Neutrophil (primary cell): Measurements from ENCODE around the gene ADGRD2.

Experiments used
- H3K27ac ChIP-seq: fragments of 200-600 bp; sonication (generic); 2 replicates; pipeline ENCODE4 v1.5.1; 2016; ENCODE audit warnings: mild to moderate bottlenecking, moderate library complexity
- H3K27me3 ChIP-seq: fragments of 200-600 bp; sonication (generic); 2 replicates; pipeline ENCODE4 v1.6.0; 2016; ENCODE audit warnings: mild to moderate bottlenecking
- H3K36me3 ChIP-seq: fragments of 200-600 bp; sonication (generic); 2 replicates; pipeline ENCODE4 v1.5.1; 2017
- H3K4me1 ChIP-seq, 2 experiments: fragments of 200-600 bp in 1 of 2; sonication (generic) in 1 of 2; 1 replicate in 1 of 2; 2 replicates in 1 of 2; pipeline versions ENCODE4 v1.5.1 to v1.6.1; 2013 to 2016; ENCODE audit warnings: low read depth in 1 of 2, low read length in 1 of 2, mild to moderate bottlenecking in 1 of 2, moderate library complexity in 1 of 2; ENCODE audit not compliant: control insufficient read depth in 1 of 2, insufficient read depth in 1 of 2
- H3K4me3 ChIP-seq, 2 experiments: fragments of 200-600 bp in 1 of 2; sonication (generic) in 1 of 2; 1 replicate in 1 of 2; 2 replicates in 1 of 2; pipeline ENCODE4 v1.5.1; 2013 to 2016; ENCODE audit warnings: low read depth in 1 of 2, low read length in 1 of 2, mild to moderate bottlenecking in 1 of 2, moderate library complexity in 1 of 2
- H3K9me3 ChIP-seq: fragments of 200-600 bp; sonication (generic); 2 replicates; pipeline ENCODE4 v1.5.1; 2016
- TF ChIP-seq, protein P1 (sequence below): fragments of 200-600 bp; sonication (generic); IDR thresholded peaks from 2 replicates; pipeline ENCODE4 v1.5.1; 2016; ENCODE audit warnings: antibody characterized with exemption

ADGRD2 gene

DNA sequence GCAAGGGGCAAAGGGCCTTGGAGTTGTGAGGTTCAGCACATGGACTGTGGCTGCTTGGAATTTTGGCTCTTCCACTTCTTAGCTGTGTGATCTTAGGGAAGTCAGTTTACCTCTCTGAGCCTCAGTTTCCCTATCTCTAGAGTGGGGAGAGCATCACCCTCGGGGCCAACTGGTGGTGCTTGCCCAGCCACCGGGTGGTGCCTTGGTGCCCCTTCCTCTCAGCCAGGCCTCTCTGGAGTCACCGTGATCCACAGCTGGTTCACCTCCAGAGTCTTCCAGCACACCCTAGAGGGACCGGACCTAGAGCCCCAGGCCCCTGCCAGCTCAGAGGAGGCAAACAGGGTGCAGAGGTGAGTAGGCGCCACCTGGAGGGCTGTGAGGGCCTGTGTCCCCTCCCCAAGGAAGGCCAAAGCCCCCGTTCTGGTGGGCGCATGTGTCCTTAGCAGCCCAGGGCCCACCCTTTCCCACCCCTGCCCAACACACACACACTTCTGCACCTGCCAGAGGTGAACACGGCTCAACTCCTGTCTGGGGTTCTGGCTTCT is 7.7 kb downstream of the ADGRD2 start:
- peaks cover 0 to 4% of the 10 kb centered on the region in 2 experiments for H3K4me1 ChIP-seq
- no peaks in the 10 kb centered on the region for H3K36me3 ChIP-seq
- no peaks in the 10 kb centered on the region for H3K9me3 ChIP-seq
- no peak overlapping the region for H3K27ac ChIP-seq
- H3K27me3 ChIP-seq = peaks cover 36% of the 10 kb centered on the region
- H3K4me3 ChIP-seq = no peak overlapping the region
- TF ChIP-seq, protein P1, sequence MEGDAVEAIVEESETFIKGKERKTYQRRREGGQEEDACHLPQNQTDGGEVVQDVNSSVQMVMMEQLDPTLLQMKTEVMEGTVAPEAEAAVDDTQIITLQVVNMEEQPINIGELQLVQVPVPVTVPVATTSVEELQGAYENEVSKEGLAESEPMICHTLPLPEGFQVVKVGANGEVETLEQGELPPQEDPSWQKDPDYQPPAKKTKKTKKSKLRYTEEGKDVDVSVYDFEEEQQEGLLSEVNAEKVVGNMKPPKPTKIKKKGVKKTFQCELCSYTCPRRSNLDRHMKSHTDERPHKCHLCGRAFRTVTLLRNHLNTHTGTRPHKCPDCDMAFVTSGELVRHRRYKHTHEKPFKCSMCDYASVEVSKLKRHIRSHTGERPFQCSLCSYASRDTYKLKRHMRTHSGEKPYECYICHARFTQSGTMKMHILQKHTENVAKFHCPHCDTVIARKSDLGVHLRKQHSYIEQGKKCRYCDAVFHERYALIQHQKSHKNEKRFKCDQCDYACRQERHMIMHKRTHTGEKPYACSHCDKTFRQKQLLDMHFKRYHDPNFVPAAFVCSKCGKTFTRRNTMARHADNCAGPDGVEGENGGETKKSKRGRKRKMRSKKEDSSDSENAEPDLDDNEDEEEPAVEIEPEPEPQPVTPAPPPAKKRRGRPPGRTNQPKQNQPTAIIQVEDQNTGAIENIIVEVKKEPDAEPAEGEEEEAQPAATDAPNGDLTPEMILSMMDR = no peak

DNA sequence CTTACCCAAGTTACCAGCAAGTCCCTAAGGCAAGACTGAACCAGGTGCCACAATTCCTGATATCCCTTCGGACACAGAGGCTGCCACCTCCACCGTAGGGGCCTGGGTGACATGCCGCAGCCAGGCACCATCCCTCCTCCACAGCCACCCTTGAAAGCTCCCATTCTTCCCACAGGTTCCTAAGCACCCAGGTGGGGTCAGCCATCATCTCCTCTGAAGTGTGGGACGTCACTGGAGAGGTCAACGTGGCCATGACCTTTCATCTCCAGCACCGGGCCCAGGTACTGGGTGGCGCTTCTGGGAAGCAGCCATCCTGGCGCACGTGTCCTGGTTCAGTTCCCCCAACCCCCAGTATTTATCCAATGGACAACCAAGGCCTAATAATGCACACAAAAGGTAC is 8.2 kb downstream of the ADGRD2 start:
- Histone ChIP-seq H3K27me3 (peaks cover 36% of the 10 kb centered on the region), H3K36me3 (no peaks in the 10 kb centered on the region), H3K9me3 (no peaks in the 10 kb centered on the region), H3K27ac (no peak overlapping the region), H3K4me1 (peaks cover 0 to 2% of the 10 kb centered on the region in 2 experiments), H3K4me3 (no peak overlapping the region)
- TF ChIP-seq, protein P1 = no peak

DNA sequence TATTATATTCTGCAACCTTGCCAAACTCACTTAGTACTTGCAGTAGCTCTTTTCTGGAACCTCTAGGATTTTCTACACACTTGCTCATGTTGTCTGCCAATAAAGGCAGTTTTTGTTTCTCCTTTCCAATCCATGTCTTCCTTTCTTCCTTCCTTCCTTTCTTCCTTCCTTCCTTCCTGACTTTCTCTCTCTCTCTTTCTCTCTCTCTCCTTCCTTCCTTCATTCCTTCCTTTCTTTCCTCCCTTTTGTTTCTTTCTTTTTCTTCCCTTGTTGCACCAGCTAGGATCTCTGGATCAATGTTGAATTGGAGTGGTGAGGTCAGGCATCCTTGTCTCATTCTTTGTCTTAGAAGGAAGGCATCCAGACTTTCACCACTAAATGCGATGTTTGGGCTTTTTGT is 12.5 kb downstream of the ADGRD2 start:
- no peaks in the 10 kb centered on the region for H3K36me3 ChIP-seq
- H3K4me1 ChIP-seq = no peaks in the 10 kb centered on the region
- H3K27me3 ChIP-seq = peaks cover 25% of the 10 kb centered on the region
- H3K9me3 ChIP-seq = no peaks in the 10 kb centered on the region
- H3K27ac ChIP-seq = no peak overlapping the region
- no peak overlapping the region for H3K4me3 ChIP-seq
- TF ChIP-seq, protein P1 = no peak

GRCh38 chr9:124465736-124466135 is 15.5 kb downstream of the ADGRD2 start:
- Histone ChIP-seq H3K9me3 (no peaks in the 10 kb centered on the region), H3K27ac (no peak overlapping the region), H3K36me3 (no peaks in the 10 kb centered on the region), H3K27me3 (peaks cover 25% of the 10 kb centered on the region), H3K4me1 (no peaks in the 10 kb centered on the region), H3K4me3 (no peak overlapping the region)
- TF ChIP-seq, protein P1 = no peak

DNA sequence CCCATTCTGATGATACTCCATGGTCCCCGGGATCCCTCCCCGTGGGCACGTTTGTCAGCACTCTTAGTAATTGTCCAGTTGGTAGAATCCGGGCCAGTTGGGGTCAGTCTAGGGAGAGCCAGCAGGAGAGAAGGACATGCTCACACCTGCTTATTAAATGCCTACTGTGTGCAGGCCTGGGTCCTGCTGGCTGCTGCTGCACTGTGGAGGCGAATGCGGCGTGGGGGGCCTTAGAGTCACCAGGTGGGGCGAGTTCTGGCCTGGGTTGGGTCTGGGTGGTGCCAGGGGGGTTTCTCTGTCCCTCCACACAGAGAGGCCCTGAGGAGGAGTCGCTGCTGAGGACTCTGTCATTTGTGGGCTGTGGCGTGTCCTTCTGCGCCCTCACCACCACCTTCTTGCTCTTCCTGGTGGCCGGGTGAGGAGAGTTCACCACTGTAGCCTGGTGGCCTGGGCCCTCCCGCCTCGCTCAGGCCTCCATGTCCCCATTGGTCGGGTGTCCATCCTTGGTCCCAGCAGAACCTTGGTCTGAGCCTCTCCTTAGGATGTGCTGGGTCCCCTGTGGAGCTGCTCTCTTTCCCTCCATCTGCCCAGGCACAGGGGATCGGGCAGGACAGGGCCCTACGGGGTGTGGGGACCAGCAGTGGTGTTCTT is 17.3 kb downstream of the ADGRD2 start:
- TF ChIP-seq, protein P1 = no peak

More for the DNA sequence above, 17.3 kb downstream of the ADGRD2 start:
- Histone ChIP-seq H3K27me3 (peaks cover 14% of the 10 kb centered on the region), H3K4me1 (no peaks in the 10 kb centered on the region), H3K4me3 (no peak overlapping the region), H3K9me3 (no peaks in the 10 kb centered on the region), H3K36me3 (no peaks in the 10 kb centered on the region), H3K27ac (no peak overlapping the region)
